ENCODE results near the gene FIBP.

The FIBP gene

DNA sequence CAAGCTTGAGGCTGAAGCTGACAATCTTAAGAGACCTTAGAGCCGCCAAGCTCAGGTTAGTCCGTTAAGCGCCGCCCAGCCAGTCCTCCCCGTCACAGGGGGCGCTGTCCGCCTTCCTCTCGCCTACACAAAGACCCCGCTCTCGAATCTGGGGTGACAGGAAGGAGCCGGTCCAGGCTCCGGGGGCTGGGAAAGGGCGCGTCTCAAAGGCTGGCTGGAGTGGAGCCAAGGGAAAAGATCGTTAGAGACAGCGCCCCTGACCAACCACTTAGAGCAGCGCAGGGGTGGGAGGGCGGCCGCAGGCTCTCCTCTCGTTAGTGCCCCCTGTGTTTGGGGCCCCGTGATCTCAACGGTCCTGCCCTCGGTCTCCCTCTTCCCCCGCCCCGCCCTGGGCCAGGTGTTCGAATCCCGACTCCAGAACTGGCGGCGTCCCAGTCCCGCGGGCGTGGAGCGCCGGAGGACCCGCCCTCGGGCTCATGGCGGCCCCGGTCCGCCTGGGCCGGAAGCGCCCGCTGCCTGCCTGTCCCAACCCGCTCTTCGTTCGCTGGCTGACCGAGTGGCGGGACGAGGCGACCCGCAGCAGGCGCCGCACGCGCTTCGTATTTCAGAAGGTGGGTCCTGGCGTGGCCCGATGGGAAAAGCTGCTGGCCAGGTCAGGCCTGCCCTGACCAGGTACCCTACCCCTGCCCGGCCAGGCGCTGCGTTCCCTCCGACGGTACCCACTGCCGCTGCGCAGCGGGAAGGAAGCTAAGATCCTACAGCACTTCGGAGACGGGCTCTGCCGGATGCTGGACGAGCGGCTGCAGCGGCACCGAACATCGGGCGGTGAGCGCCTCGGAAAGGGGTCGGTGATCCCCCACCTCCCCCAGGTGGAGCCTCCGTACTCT is 27.8 kb downstream of the FIBP start, which contains the start of gene MUS81:
MUS81 (plus strand) TSS at position 156 of the 887 bp plus-strand sequence; CDS start at position 477, 321 bp downstream.
- TF ChIP-seq EZH2phosphoT487 (IDR thresholded peaks at IDR 0.05; ENCODE audit: borderline replicate concordance): no peak
- TF ChIP-seq, protein P1, sequence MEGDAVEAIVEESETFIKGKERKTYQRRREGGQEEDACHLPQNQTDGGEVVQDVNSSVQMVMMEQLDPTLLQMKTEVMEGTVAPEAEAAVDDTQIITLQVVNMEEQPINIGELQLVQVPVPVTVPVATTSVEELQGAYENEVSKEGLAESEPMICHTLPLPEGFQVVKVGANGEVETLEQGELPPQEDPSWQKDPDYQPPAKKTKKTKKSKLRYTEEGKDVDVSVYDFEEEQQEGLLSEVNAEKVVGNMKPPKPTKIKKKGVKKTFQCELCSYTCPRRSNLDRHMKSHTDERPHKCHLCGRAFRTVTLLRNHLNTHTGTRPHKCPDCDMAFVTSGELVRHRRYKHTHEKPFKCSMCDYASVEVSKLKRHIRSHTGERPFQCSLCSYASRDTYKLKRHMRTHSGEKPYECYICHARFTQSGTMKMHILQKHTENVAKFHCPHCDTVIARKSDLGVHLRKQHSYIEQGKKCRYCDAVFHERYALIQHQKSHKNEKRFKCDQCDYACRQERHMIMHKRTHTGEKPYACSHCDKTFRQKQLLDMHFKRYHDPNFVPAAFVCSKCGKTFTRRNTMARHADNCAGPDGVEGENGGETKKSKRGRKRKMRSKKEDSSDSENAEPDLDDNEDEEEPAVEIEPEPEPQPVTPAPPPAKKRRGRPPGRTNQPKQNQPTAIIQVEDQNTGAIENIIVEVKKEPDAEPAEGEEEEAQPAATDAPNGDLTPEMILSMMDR (conservative IDR thresholded peaks at IDR 0.05; ENCODE audit: low read length): peak; percentile 90
- peaks cover 42% of the 10 kb centered on the region for H4K20me1 ChIP-seq (ENCODE audit: insufficient read depth, low read length, poor library complexity, severe bottlenecking)
- H3K36me3 ChIP-seq (ENCODE audit: insufficient read depth, low read length): peaks cover 34% of the 10 kb centered on the region; the same call in 1 of the 2 replicates
- peak within 1 kb of the TSS; percentile 98 for H3K9ac ChIP-seq (ENCODE audit: low read depth, low read length, poor library complexity, severe bottlenecking)
- peak within 1 kb of the TSS; percentile 80 for H3K4me3 ChIP-seq (ENCODE audit: low read length, poor library complexity, severe bottlenecking)
- peak within 1 kb of the TSS; percentile 99 for H3K4me2 ChIP-seq (ENCODE audit: low read depth, low read length, poor library complexity, severe bottlenecking)
- H3F3A ChIP-seq (ENCODE audit: low read depth): 0 out of 2 replicates have a peak, but pooled peaks cover 7% of the 10 kb centered on the region
- H3K4me1 ChIP-seq (ENCODE audit: insufficient read depth, low read length, poor library complexity, severe bottlenecking): peaks cover 38% of the 10 kb centered on the region
- H3K9me2 ChIP-seq (replicated peaks; ENCODE audit: low read depth, low read length): no peaks in the 10 kb centered on the region
- peaks cover 72% of the 10 kb centered on the region for H3K79me2 ChIP-seq (ENCODE audit: insufficient read depth, low read length)
- H2AFZ ChIP-seq (ENCODE audit: low read length): peak within 1 kb of the TSS; percentile 87; the same call in 1 of the 2 replicates
- H3K27me3 ChIP-seq (ENCODE audit: insufficient read depth, low read length, poor library complexity, severe bottlenecking): peaks cover 11% of the 10 kb centered on the region
- no peaks in the 10 kb centered on the region for H3K9me3 ChIP-seq (ENCODE audit: insufficient read depth, low read depth, low read length)

- Histone ChIP-seq H2AFZ (ENCODE audit: low read length) (peak overlapping the region; percentile 13; the same call in 1 of the 2 replicates), H3K4me1 (ENCODE audit: insufficient read depth, low read length, poor library complexity, severe bottlenecking) (peaks cover 42% of the 10 kb centered on the region), H3K4me2 (ENCODE audit: low read depth, low read length, poor library complexity, severe bottlenecking) (peak overlapping the region; percentile 95), H4K20me1 (ENCODE audit: insufficient read depth, low read length, poor library complexity, severe bottlenecking) (peaks cover 49% of the 10 kb centered on the region), H3K9ac (ENCODE audit: low read depth, low read length, poor library complexity, severe bottlenecking) (peak overlapping the region; percentile 98), H3K9me3 (ENCODE audit: insufficient read depth, low read depth, low read length) (no peaks in the 10 kb centered on the region), H3F3A (ENCODE audit: low read depth) (0 out of 2 replicates have a peak, but pooled peaks cover 7% of the 10 kb centered on the region), H3K36me3 (ENCODE audit: insufficient read depth, low read length) (peaks cover 34% of the 10 kb centered on the region; the same call in 1 of the 2 replicates), H3K79me2 (ENCODE audit: insufficient read depth, low read length) (peaks cover 73% of the 10 kb centered on the region), H3K27me3 (ENCODE audit: insufficient read depth, low read length, poor library complexity, severe bottlenecking) (peaks cover 11% of the 10 kb centered on the region), H3K4me3 (ENCODE audit: low read length, poor library complexity, severe bottlenecking) (peak overlapping the region; percentile 80), H3K9me2 (replicated peaks; ENCODE audit: low read depth, low read length) (no peaks in the 10 kb centered on the region)
- TF ChIP-seq, protein P1 (conservative IDR thresholded peaks at IDR 0.05; ENCODE audit: low read length): no peak
- no peak for TF ChIP-seq EZH2phosphoT487 (IDR thresholded peaks at IDR 0.05; ENCODE audit: borderline replicate concordance)
These were observed 28.4 kb downstream of the FIBP start for GRCh38 chr11:65859812-65860277.

GRCh38 chr11:65859095-65859811 is 29.0 kb downstream of the FIBP start:
- 0 out of 2 replicates have a peak, but pooled peaks cover 7% of the 10 kb centered on the region for H3F3A ChIP-seq (ENCODE audit: low read depth)
- peaks cover 34% of the 10 kb centered on the region; the same call in 1 of the 2 replicates for H3K36me3 ChIP-seq (ENCODE audit: insufficient read depth, low read length)

More at GRCh38 chr11:65859095-65859811, 29.0 kb downstream of the FIBP start:
- Histone ChIP-seq H3K27me3 (ENCODE audit: insufficient read depth, low read length, poor library complexity, severe bottlenecking) (peaks cover 11% of the 10 kb centered on the region), H3K4me3 (ENCODE audit: low read length, poor library complexity, severe bottlenecking) (peak overlapping the region; percentile 80), H3K79me2 (ENCODE audit: insufficient read depth, low read length) (peaks cover 74% of the 10 kb centered on the region), H3K9me2 (replicated peaks; ENCODE audit: low read depth, low read length) (no peaks in the 10 kb centered on the region), H3K9ac (ENCODE audit: low read depth, low read length, poor library complexity, severe bottlenecking) (peak overlapping the region; percentile 98), H3K9me3 (ENCODE audit: insufficient read depth, low read depth, low read length) (no peaks in the 10 kb centered on the region), H3K4me1 (ENCODE audit: insufficient read depth, low read length, poor library complexity, severe bottlenecking) (peaks cover 47% of the 10 kb centered on the region), H3K4me2 (ENCODE audit: low read depth, low read length, poor library complexity, severe bottlenecking) (peak overlapping the region; percentile 95), H4K20me1 (ENCODE audit: insufficient read depth, low read length, poor library complexity, severe bottlenecking) (peaks cover 55% of the 10 kb centered on the region), H2AFZ (ENCODE audit: low read length) (peak overlapping the region; percentile 87)
- TF ChIP-seq, protein P1 (conservative IDR thresholded peaks at IDR 0.05; ENCODE audit: low read length): peak; percentile 40
- no peak for TF ChIP-seq EZH2phosphoT487 (IDR thresholded peaks at IDR 0.05; ENCODE audit: borderline replicate concordance)
